SIG-M5 (cell line): Measurements from ENCODE around the gene INHBC.
"Not testable (repeated sequence)": the region's sequence is repeated elsewhere in the genome, so short reads cannot be mapped to it uniquely, and the experiment has no call there.

ENCODE experiments used
- DNase-seq: peaks from one replicate; lab custom pipeline; 2025; lab: John Stamatoyannopoulos, UW

INHBC gene

GRCh38 chr12:57429473-57430111, 5.0 kb upstream of the INHBC start:
- DNase-seq, result no peak

DNA sequence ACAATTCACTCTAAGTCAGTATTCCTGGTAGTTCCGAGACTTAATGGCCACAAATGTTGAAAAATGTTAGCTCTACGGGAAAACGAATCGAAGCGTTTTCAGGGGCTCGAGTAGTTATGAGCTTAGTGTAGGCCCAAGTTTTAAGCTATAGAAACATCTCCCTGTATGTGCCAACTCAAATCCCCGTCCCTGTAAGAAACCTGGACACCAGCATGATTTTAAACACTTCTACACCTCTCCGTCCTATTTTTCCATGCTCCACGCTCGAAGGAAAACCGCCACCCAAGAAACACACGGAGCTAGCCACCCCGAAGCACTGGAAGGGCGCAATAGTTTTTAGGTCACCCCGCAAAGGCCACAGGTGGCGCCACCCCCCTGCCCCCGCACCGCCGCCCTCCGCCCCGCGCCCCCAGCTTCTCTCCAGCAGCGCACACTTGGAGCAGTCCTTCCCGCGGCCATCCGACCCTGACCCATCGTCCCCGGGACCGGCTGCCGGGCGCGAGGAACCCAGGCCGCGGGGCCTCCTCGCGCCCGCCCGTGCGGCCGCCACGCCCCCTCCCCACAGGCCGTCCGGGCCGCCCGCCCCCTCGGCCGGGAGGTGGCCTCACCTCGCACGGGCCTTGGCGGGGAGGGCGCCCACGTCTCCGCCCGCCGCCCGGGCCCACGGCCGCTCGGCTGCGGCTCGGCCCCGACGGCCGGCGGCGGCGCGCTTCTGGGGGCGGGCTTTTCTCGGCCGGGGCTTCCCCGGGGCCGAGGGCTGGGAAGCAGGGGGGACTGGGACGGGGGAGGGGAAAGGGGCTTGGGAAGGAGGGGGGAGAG, 4.3 kb upstream of the INHBC start:
- no peak for DNase-seq

DNA sequence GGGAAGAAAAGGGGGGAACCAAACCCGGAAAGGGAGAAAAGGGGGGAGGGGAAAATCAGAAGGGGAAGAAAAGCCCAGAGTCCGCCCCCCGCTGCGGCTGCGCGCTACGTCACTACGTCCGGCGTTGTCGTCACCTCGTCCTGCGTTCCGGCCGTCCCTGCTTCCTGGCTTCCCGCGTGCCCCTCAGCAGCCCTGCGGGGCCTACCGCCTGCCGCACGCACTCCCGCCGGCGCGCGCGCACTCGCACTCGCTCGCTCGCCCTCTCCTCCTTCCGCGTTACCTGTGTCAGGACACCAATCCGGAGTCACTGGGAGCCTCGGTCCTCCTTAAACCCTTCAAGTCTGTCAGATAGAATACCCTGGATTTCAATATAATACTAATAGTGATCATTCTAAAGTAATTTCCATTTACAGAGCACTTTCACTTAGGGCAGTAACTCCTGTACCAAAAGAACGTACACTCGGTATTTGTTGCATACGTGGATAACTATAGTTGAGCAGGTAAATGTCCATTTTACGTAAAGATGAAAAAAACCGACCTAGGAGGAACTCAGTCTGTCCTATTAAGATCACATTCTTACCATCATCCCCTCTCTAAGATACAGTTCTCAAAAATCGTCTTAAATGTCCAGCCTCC, 3.5 kb upstream of the INHBC start, which contains the start of gene R3HDM2:
R3HDM2 (minus strand) TSS at position 113 of the 636 bp plus-strand sequence. CDS start 120,615 bp downstream, outside the sequence.
- peak; percentile 85 for DNase-seq

- DNase-seq, result no peak
These were observed 2.9 kb upstream of the INHBC start for GRCh38 chr12:57431654-57432188.

DNA sequence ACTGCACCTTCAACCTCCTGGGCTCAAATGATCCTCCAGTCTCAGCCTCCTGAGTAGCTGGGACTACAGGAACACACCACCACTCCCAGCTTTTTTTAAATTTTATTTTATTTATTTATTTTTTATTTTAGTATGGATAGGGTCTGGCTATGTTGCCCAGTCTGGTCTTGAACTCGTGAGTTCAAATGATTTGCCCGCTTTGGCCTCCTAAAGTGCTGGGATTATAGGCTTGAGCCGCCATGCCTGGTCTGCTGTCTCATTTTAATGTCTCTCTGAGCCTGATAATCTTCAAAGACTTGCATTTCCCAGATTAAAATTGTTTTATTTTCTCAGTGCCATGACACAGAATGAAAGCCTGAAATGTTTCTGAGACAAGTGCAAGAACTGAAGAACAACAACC, 1.2 kb upstream of the INHBC start:
- DNase-seq, result no peak

GRCh38 chr12:57435293-57435692, 709 bp downstream of the INHBC start:
- no peak for DNase-seq

GRCh38 chr12:57438400-57438799, 3.8 kb downstream of the INHBC start:
- DNase-seq, result no peak

GRCh38 chr12:57439762-57440266, 5.2 kb downstream of the INHBC start:
- DNase-seq, result no peak

DNA sequence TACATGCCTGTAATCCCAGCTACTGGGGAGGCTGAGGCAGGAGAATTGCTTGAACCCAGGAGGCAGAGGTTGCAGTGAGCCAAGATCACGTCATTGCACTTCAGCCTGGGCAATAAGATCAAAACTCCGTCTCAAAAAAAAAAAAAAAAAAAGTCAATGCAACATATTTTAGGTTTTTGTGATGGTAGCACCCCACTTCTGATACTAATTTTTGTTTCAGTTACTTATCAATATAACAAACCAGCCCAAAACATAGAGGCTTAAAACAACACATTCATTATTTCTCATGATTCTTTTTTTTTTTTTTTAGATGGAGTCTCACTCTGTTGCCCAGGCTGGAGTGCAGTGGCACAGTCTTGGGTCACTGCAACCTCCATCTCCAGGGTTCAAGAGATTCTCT, 6.8 kb downstream of the INHBC start:
- not testable (repeated sequence) for DNase-seq

- DNase-seq, result no peak
These were observed 7.4 kb downstream of the INHBC start for GRCh38 chr12:57441846-57442427.

DNA sequence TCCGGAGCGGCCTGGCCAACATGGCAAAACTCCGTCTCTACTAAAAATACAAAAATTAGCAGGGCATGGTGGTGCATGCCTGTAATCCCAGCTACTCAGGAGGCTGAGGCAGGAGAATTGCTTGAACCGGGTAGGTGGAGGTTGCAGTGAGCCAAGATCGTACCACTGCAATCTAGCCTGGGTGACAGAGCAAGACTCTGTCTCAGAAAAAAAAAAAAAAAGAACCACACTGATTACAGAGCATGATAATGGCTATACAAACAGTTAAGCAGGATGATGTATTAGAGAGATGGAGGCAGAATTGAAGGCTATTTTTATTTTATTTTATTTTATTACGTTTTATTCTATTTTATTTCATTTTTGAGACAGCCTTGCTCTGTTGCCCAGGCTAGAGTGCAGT, 9.8 kb downstream of the INHBC start:
- not testable (repeated sequence) for DNase-seq

- DNase-seq, result no peak
These were observed 10.2 kb downstream of the INHBC start for GRCh38 chr12:57444744-57445143.

DNA sequence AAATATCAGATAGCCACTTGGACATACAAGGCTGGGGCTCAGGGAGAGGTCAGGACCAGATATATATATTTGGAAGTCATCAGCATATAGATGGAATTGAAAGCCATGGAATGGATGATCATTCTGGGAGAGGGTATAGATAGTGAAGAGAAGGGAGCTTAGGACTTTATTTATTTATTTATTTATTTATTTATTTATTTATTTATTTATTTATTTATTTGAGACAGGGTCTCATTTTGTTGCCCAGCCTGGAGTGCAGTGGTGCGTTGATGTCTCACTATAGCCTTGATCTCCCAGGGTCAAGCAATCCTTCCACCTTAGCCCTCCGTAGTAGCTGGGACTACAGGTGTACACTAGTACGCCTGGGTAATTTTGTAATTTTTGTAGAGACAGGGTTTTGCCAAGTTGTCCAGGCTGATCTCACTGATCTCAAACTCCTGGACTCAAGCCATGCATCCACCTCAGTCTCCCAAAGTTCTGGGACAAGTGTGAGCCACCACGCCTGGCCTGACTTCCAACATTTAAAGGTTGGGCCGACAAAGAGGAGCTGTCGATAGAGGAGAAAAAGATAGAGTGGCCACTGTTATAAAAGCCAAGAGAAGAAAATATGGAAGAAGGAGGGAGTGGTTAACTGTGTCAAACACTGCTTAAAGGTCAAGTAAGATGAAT, 11.8 kb downstream of the INHBC start:
- DNase-seq, result no peak

- DNase-seq, result no peak
These were observed 14.1 kb downstream of the INHBC start for GRCh38 chr12:57448669-57449068.

DNA sequence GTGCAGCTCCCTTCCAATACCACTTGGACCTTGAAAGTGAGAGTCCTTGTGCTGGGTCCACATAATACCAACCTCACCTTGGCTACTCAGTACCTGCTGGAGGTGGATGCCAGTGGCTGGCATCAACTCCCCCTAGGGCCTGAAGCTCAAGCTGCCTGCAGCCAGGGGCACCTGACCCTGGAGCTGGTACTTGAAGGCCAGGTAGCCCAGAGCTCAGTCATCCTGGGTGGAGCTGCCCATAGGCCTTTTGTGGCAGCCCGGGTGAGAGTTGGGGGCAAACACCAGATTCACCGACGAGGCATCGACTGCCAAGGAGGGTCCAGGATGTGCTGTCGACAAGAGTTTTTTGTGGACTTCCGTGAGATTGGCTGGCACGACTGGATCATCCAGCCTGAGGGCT, 14.8 kb downstream of the INHBC start:
- no peak for DNase-seq

DNA sequence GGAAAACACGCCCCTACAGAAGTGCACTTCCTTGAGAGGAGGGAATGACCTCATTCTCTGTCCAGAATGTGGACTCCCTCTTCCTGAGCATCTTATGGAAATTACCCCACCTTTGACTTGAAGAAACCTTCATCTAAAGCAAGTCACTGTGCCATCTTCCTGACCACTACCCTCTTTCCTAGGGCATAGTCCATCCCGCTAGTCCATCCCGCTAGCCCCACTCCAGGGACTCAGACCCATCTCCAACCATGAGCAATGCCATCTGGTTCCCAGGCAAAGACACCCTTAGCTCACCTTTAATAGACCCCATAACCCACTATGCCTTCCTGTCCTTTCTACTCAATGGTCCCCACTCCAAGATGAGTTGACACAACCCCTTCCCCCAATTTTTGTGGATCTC, 15.5 kb downstream of the INHBC start:
- DNase-seq, result no peak

- DNase-seq, result no peak
These were observed 16.7 kb downstream of the INHBC start for GRCh38 chr12:57451233-57451778.

DNA sequence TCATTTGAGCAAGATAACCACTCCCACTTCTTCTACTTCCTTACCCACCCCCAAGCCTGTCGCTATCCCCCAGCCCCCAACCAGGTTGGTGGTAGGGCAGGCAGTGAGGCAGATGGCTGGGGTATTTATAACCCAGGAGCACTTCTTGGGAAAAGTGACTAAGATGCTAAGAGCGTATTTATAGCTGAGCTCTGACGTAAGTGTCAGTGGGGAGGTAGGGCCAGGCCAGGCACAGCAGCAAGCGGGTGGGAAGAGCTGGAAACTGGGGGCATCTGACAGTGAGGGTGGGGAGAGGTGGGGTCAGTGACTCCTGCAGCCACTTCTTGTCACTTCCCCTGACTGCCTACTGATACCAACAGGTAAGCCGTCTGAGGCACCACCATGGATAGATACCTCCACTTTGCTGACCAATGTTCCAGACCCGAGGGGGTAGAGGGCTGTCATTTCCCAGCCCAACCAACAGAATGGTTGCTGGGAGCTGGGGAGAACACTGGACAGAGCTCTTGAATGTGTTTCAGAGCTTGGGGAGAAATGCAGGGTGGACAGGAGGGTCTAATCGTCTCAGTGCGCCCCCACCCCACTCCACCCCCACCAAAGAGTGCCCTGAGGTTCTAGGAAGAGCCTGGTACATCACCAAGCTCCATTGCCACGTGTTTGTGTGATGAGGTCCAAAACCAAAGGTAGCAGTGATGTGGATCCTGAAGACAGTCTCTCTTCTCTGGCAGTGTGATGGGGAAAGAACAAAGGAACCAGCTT, 17.8 kb downstream of the INHBC start:
- DNase-seq, result peak; percentile 47

GRCh38 chr12:57452937-57453509, 18.4 kb downstream of the INHBC start:
- no peak for DNase-seq

GRCh38 chr12:57454213-57454565, 19.6 kb downstream of the INHBC start:
- DNase-seq, result no peak
